NCI-H1417 treated with DMSO at 0.1 percent for 48 hours (cell line): Measurements from ENCODE around the gene HOXA4.

Experiments used
- DNase-seq: peaks from one replicate; lab custom pipeline; 2025; lab: John Stamatoyannopoulos, UW

Gene HOXA4

GRCh38 chr7:27093184-27093895 is 37.2 kb downstream of the HOXA4 start:
- no peak for DNase-seq

GRCh38 chr7:27092819-27093110 is 37.8 kb downstream of the HOXA4 start:
- DNase-seq, result no peak

GRCh38 chr7:27091941-27092818 is 38.4 kb downstream of the HOXA4 start:
- no peak for DNase-seq

GRCh38 chr7:27091105-27091504 is 39.5 kb downstream of the HOXA4 start:
- DNase-seq, result no peak

GRCh38 chr7:27088002-27088922 is 42.3 kb downstream of the HOXA4 start:
- no peak for DNase-seq

- no peak for DNase-seq
Observed at GRCh38 chr7:27083646-27084045, 46.9 kb downstream of the HOXA4 start.

- DNase-seq, result no peak
Observed at GRCh38 chr7:27082171-27082570, 48.4 kb downstream of the HOXA4 start.

- DNase-seq, result no peak
Observed at GRCh38 chr7:27080844-27081436, 49.6 kb downstream of the HOXA4 start.

GRCh38 chr7:27079234-27079975 is 51.2 kb downstream of the HOXA4 start:
- no peak for DNase-seq

GRCh38 chr7:27078616-27079233 is 51.8 kb downstream of the HOXA4 start:
- no peak for DNase-seq
